BLaER1 (cell line): Measurements from ENCODE around the gene NT5C.

Experiments
- H3K27ac ChIP-seq: shearing (Covaris generic); formaldehyde crosslinking; 2 replicates; pipeline ENCODE4 v1.8.1; 2022
- H3K27me3 ChIP-seq: shearing (Covaris generic); formaldehyde crosslinking; 2 replicates; pipeline ENCODE4 v1.8.1; 2022
- H3K36me3 ChIP-seq: shearing (Covaris generic); formaldehyde crosslinking; 2 replicates; pipeline ENCODE4 v1.8.1; 2022
- H3K4me1 ChIP-seq: shearing (Covaris generic); formaldehyde crosslinking; 2 replicates; pipeline ENCODE4 v1.8.1; 2022
- H3K4me2 ChIP-seq: shearing (Covaris generic); formaldehyde crosslinking; 2 replicates; pipeline ENCODE4 v1.8.1; 2022
- H3K4me3 ChIP-seq: shearing (Covaris generic); formaldehyde crosslinking; 2 replicates; pipeline ENCODE4 v1.8.1; 2022
- H3K9ac ChIP-seq: shearing (Covaris generic); formaldehyde crosslinking; 2 replicates; pipeline ENCODE4 v1.8.1; 2022
- H3K9me3 ChIP-seq: shearing (Covaris generic); formaldehyde crosslinking; 2 replicates; pipeline ENCODE4 v1.8.1; 2022
- H4K20me1 ChIP-seq: shearing (Covaris generic); formaldehyde crosslinking; 2 replicates; pipeline ENCODE4 v1.8.1; 2022
- Cebpa-rat ChIP-seq: shearing (Covaris generic); IDR thresholded peaks from 2 replicates; pipeline ENCODE4 v1.8.1; 2022

The NT5C gene

GRCh38 chr17:75087558-75088453 is 43.7 kb downstream of the NT5C start, which contains the start of gene SLC16A5:
Gene SLC16A5, plus strand, starts transcription at chr17:75087954. Its CDS starts 5,683 bp downstream, at chr17:75093637.
- peaks cover 49% of the 10 kb centered on the region for H3K4me1 ChIP-seq
- no peaks in the 10 kb centered on the region for H3K36me3 ChIP-seq
- H3K4me2 ChIP-seq: peak within 1 kb of the TSS; percentile 98
- H4K20me1 ChIP-seq: no peaks in the 10 kb centered on the region
- H3K4me3 ChIP-seq: peak within 1 kb of the TSS; percentile 76
- H3K27ac ChIP-seq: peak within 1 kb of the TSS; percentile 77
- H3K9me3 ChIP-seq: no peaks in the 10 kb centered on the region
- no peak for TF ChIP-seq Cebpa-rat
- no peaks in the 10 kb centered on the region for H3K27me3 ChIP-seq
- peak within 1 kb of the TSS; percentile 84 for H3K9ac ChIP-seq

DNA sequence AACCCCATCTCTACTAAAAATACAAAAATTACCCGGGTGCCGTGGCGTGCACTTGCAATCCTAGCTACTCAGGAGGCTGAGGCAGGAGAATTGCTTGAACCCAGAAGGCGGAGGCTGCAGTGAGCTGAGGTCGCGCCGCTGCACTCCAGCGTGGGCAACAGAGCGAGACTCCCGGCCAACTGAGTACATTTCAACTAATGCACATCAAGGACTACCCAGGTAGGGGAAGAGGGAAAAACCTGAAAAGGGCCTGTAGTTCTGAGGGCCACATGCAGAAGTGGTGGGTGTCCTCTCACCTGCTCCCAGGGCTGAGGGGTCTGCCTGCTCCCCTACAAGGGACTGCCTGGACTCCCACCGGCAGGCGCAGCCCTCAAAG is 44.4 kb downstream of the NT5C start:
- H3K9ac ChIP-seq: peak overlapping the region; percentile 84
- no peaks in the 10 kb centered on the region for H3K9me3 ChIP-seq
- no peaks in the 10 kb centered on the region for H3K27me3 ChIP-seq
- H3K36me3 ChIP-seq: no peaks in the 10 kb centered on the region
- peak overlapping the region; percentile 76 for H3K4me3 ChIP-seq
- no peak for TF ChIP-seq Cebpa-rat
- H3K27ac ChIP-seq: peak overlapping the region; percentile 77
- peak overlapping the region; percentile 98 for H3K4me2 ChIP-seq
- peaks cover 52% of the 10 kb centered on the region for H3K4me1 ChIP-seq
- H4K20me1 ChIP-seq: no peaks in the 10 kb centered on the region

DNA sequence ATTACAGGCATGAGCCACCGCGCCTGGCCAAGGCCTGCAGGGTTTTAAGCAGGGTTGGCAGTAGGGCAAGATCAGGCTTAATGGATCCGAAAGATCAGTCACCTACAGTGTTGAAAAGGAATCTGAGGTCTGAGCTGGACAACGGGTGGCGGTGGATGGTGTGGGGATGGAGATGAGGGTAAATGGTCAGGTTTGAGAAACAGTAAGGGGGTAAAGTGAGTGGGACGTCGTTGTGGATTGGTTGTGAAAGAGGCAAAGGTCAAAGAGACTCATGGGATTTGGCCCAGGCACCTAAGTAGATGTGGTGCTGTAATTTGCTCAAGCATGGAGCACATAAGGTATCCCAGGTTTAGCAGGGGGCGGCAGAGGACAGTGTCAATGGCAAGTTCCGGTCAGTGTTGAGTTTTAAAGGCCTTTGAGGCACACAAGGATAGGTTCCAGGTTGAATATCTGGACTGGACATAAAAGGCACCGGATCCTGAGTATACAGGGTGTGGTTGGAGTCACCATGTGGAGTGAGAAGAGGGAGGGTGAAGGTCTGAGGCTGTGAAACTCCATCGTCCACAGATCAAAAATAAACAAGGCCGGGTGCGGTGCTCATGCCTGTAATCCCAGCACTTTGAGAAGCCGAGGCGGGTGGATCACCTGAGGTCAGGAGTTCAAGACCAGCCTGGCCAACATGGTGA is 44.9 kb downstream of the NT5C start:
- Histone ChIP-seq H3K9ac (no peak overlapping the region), H3K9me3 (no peaks in the 10 kb centered on the region), H3K4me3 (no peak overlapping the region), H3K27ac (no peak overlapping the region), H3K4me2 (peak overlapping the region; percentile 98), H3K36me3 (no peaks in the 10 kb centered on the region), H3K27me3 (no peaks in the 10 kb centered on the region), H3K4me1 (peaks cover 52% of the 10 kb centered on the region), H4K20me1 (no peaks in the 10 kb centered on the region)
- TF ChIP-seq Cebpa-rat: no peak

DNA sequence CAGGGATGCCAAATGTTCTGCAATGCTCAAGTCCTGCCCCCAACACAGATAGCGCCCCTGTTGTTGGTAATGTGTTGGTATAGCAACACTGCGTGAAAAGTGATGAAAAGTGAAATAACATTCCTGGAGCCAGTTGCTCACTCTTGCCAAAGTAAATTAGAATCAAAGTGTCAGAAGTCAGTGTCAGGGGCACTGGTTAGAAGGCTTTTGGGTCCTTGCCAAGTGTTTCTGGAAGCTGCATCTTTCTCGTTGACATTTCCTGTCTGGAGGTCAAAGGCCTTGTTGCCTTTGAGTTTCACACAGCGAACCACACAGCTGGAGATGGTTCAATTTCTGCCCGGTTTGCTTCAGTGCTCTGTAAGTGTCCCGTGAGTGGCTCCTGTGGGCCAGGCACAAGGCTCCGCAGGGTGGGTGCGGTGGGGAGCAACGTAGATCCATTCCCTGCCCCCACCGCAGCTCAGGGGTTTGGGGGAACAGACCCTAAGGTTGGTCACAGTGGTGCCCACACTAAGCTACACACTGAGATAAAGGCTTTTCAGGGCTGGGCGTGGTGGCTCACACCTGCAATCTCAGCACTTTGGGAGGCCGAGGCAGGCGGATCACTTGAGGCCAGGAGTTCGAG is 47.4 kb downstream of the NT5C start:
- Histone ChIP-seq H3K27ac (0 out of 2 replicates have a peak overlapping the region, but pooled peaks have one; percentile 31), H4K20me1 (no peaks in the 10 kb centered on the region), H3K36me3 (no peaks in the 10 kb centered on the region), H3K4me1 (peaks cover 59% of the 10 kb centered on the region), H3K27me3 (peaks cover 7% of the 10 kb centered on the region; the same call in 1 of the 2 replicates), H3K9me3 (no peaks in the 10 kb centered on the region), H3K4me2 (peak overlapping the region; percentile 71), H3K4me3 (no peak overlapping the region), H3K9ac (no peak overlapping the region)
- TF ChIP-seq Cebpa-rat: no peak

GRCh38 chr17:75082683-75083082 is 48.9 kb downstream of the NT5C start:
- H3K4me2 ChIP-seq: no peak overlapping the region
- H3K9ac ChIP-seq: no peak overlapping the region
- no peaks in the 10 kb centered on the region for H3K36me3 ChIP-seq
- no peak overlapping the region for H3K27ac ChIP-seq
- H4K20me1 ChIP-seq: no peaks in the 10 kb centered on the region
- peaks cover 22% of the 10 kb centered on the region for H3K27me3 ChIP-seq
- no peak overlapping the region for H3K4me3 ChIP-seq
- TF ChIP-seq Cebpa-rat: no peak
- H3K4me1 ChIP-seq: peaks cover 59% of the 10 kb centered on the region
- H3K9me3 ChIP-seq: no peaks in the 10 kb centered on the region

DNA sequence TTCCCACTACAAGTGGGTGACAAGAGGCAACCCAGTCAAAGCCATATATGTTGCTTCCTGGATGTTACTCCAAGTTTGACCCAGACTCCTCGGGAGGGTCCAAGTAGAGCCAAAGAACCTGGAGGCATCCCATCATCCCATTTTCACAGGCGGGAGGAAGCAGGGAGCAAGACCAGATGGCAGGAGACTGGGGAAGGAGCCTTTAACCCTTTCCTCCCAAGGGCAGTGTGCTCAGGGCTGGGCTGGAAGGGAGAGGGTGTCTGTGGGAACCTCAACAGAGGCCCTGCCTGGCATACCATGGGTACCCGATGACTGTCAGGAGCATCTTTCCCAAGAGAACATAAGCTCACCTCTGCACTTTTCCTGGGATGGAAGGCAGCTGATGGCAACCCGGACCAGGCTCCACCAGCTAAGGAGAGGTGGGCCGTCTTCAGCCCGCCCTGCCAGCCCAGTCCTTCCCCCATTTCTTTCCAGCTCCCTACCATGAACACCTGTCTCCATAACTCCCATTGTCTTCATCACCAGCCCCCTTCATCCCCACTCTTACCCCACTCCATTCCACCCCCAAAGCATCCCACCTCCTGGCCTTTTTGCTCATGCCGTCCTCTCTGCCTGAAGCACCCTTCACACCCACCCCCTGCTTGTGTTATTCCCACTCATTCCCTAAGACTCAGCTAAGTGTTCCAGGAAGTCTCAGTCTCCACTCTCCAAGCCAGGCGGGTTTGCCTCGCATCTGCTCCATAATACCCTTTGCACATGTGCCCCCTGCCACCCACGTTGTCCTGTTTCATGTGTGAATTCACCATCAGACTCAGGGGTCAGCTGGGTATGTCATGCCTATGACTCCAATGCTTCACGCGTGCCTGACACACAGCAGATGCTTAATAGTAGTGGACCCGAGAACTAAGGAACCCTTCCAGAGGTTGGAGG is 49.7 kb downstream of the NT5C start:
- no peak overlapping the region for H3K4me2 ChIP-seq

More for the DNA sequence above, 49.7 kb downstream of the NT5C start:
- Histone ChIP-seq H3K27ac (no peak overlapping the region), H3K4me1 (peaks cover 59% of the 10 kb centered on the region), H3K9ac (no peak overlapping the region), H4K20me1 (no peaks in the 10 kb centered on the region), H3K9me3 (no peaks in the 10 kb centered on the region), H3K27me3 (peaks cover 30% of the 10 kb centered on the region), H3K36me3 (no peaks in the 10 kb centered on the region), H3K4me3 (no peak overlapping the region)
- TF ChIP-seq Cebpa-rat: no peak
